ENCODE results near the gene LHFPL2.

DNA sequence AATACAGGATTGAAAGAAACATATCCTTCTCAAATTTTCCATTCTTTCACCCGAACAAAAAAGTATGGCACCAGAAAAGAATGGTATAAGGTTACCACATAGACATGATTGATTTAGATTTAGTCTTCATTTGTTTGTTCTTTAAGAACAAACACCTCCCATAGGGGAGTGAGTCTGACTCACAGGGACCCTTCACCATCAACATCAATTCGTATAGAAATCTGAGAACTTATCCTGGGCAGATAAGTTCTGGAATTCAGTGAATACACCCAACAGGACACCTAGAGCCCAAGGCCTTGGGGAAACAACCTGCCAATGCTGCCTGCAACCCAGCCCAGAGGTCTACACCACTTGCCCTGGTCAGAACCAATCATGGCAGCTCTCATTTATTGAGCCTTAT is 46.2 kb downstream of the LHFPL2 start:
- no peak for TF ChIP-seq POLR2A (IDR thresholded peaks at IDR 0.05)
- TF ChIP-seq, protein P1, sequence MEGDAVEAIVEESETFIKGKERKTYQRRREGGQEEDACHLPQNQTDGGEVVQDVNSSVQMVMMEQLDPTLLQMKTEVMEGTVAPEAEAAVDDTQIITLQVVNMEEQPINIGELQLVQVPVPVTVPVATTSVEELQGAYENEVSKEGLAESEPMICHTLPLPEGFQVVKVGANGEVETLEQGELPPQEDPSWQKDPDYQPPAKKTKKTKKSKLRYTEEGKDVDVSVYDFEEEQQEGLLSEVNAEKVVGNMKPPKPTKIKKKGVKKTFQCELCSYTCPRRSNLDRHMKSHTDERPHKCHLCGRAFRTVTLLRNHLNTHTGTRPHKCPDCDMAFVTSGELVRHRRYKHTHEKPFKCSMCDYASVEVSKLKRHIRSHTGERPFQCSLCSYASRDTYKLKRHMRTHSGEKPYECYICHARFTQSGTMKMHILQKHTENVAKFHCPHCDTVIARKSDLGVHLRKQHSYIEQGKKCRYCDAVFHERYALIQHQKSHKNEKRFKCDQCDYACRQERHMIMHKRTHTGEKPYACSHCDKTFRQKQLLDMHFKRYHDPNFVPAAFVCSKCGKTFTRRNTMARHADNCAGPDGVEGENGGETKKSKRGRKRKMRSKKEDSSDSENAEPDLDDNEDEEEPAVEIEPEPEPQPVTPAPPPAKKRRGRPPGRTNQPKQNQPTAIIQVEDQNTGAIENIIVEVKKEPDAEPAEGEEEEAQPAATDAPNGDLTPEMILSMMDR (IDR thresholded peaks at IDR 0.05) = no peak
- no peak for TF ChIP-seq EP300 (IDR thresholded peaks at IDR 0.05)

All from suprapubic skin (tissue), 3 donors.